GM18502 (cell line): ENCODE results near the gene RIN1.
A peak's percentile ranks its signal among the peaks of the same experiment; 100 is the strongest.
"Not testable (repeated sequence)": the region's sequence is repeated elsewhere in the genome, so short reads cannot be mapped to it uniquely, and the experiment has no call there.

Experiments
- ATAC-seq: cut with Tn5 transposase; IDR thresholded peaks from one replicate; pipeline ENCODE4 v1.9.1; 2021; ENCODE audit warnings: mild to moderate bottlenecking; ENCODE audit not compliant: unreplicated experiment, poor library complexity

Gene RIN1

DNA sequence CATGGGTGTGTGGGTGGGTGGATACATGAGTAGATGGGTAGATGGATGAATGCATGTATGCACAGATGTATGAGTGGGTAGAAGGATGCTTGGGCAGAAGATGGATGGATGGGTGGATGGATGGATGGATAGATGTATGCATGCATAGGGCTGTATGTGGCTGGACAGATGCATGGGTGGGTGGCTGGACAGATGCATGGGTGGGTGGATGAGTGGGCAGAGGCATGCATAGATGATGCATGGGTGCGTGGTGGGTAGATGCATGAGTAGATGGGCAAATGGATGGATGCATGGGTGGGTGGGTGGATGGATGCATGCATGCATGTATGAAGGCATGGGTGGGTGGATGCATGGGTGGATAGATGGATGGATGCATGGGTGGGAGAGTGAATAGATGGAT, 12.6 kb downstream of the RIN1 start:
- no peak for ATAC-seq

DNA sequence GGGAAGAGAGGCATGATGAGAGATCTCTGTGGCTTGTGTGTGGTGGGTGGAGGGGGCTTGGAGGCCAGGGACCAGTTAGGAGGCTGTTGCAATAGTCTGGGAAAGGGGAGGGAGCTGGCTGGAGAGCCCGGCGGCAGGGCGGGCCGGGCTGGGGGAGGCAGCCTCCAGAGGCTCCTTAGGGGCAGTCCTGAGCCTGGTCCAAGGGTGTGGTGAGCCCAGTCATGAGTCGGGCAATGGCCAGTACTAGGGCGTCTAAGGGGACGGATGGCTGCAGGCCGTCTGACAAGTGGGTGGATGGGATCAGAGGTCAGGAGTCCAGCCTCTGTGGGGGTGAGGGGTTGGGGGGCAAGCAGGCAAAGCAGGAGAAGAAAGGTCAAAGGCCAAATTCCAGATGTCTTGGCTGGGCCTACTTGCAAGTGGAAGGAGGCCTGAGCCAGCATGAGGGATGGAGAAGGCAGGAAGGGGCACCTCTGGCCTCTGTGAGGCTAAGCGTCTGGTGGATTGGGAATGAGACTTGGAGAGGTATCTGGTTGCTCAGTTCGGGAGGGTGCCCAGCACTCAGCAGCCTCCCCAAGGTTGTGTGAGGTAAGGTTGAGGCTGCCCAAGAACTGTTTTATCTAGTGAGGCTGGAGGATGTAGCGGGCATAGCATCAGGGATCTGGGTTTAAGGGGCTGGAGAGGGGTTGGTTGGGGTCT, 13.4 kb downstream of the RIN1 start:
- ATAC-seq, result no peak

DNA sequence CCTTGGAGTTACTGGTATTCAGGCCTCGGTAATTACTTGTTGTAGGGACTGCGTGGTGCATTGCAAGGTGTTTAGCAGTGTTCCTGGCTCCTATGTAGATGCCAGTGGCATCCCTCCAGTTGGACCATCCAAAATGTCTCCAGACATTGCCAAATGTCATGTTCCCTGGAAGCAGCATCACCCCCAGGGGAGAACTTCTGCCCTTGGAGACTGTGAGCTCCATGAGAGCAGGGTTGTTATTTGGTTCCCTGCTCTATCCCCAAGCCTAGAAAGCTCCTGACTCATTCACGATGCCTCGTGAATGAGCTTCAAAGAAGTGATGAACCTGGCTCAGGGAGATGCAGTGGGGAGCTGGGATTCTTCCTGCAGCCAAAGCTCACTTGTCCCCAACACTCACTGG, 14.6 kb downstream of the RIN1 start:
- no peak for ATAC-seq

DNA sequence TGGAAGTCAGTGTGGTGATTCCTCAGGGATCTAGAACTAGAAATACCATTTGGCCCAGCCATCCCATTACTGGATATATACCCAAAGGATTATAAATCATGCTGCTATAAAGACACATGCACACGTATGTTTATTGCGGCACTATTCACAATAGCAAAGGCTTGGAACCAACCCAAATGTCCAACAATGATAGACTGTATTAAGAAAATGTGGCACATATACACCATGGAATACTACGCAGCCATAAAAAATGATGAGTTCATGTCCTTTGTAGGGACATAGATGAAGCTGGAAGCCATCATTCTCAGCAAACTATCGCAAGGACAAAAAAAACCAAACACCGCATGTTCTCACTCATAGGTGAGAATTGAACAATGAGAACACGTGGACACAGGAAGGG, 15.5 kb downstream of the RIN1 start:
- not testable (repeated sequence) for ATAC-seq

GRCh38 chr11:66320289-66320688, 15.9 kb downstream of the RIN1 start:
- not testable (repeated sequence) for ATAC-seq

GRCh38 chr11:66318600-66318970, 17.6 kb downstream of the RIN1 start:
- no peak for ATAC-seq

DNA sequence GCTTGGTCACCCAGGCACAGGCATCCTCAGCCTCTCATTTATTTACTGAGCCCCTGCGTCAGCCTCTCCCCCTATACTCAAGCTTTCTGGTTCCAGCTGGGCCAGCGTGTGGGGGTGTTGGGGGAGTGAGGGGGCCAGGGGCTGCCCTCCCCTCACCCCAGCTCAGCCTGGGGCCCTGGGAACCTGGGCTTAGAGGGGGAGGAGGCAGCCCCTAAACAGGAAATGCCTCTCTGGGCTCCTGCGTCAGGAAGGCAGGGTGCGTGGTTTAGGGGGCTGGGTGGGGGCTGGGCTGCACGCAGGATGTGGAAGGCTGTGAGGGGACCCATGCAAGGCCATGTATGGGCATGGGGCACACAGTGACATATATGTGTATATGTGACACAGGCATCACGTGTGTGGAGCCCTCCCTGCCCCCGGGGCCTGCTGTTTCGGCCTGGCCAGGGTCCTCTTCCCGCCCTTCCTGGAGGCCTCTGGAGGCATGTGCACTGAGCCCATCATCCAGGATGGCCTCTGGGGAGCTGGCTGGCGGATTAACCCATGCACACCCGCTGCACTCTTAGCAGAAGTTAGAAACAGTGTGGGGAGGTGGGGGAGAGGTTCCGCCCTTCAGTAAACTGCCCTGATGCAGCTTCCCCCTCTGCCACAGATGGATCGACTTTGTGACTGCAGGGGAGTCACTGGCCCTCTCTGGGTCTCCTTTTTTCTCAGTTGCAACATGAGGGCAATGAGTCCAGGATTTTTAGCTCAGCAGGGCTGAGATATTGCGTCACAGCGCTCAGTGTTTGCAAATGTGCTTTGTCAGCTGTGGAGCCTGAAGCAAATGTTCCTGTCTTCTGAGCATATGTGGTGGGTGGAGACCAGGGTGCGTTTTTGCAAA, 18.3 kb downstream of the RIN1 start:
- ATAC-seq, result no peak

- no peak for ATAC-seq
Observed at GRCh38 chr11:66317322-66317722, 18.9 kb downstream of the RIN1 start.

GRCh38 chr11:66316849-66317251, 19.4 kb downstream of the RIN1 start, which contains the start of gene CD248:
TSS of gene CD248 (minus strand) at chr11:66317044. CDS start at chr11:66317027, 17 bp downstream.
- ATAC-seq, result no peak

DNA sequence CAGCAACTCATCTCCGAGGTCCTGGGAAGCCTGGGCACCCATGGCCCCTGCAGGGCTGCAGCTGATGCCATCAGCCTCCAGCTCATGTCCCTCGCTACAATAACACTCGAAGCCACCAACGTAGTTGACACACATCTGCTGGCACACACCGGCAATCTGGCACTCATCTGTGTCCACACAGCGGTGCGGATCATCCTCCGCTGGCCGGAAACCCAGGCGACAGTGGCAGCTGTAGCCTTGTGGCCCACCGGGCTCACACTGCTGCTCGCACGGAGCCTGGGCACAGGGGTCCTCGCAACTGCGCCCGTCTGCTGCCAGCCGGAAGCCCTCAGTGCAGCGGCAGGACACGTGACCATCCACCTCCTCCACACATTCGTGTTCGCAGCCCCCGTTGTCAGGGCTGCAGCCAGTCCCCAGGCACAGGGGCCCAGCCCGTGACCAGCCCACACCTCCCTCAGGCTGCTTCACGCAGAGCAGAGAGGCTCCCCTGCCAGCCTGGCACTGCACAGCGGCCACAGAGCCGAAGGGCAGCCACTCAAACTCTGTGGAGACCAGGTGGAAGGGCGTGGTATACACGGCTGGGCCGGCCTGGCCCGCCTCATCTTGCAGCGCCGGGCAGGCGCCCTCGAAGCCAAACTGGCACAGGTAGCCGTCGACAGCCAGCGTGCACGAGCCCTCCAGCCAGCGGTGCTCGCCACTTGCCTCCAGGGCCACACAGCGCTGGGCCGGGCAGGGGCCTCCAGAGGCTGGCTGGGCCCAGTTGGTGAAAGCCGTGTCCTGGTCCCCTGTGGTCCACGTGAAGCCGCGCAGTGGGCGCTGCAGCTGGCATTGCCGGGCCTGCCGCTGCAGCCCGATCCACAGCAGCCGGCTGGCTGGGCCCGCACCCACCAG, 20.1 kb downstream of the RIN1 start:
- ATAC-seq, result no peak

DNA sequence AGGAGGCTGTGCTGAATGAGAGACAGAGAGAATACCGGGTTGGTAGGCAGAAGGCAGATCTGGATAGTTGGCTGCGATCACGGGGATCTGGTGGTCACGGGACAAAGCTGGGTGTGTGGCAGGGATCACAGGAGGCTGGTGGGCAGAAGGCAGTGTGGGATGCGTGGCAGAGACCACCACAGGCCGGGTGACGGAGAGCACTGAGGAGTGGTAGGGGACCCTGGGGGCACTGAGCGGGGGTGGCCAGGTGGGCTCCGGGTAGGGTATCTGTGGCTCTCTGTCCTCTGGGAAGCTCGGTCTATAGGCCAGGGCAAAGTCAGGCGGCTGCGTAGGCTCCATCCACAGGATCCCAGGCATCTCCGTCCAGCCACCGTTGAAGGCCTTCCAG, 20.7 kb downstream of the RIN1 start:
- no peak for ATAC-seq

- ATAC-seq, result no peak
Observed at GRCh38 chr11:66314561-66315497, 21.4 kb downstream of the RIN1 start.

DNA sequence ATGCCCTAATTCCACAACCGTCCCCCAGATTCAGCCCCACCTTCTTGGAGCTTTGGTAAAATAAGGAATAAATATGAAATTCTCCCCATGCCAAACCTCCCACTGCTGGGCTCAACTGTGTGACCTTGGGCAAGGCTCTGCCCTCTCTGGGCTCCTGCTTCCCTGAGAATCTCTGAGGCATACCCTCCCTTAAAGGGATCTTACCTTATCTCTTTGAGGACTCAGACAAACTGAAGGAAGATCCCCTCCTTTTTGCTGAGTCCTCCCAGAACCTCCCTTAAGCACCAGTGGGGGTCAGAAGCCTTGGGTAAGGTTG, 22.1 kb downstream of the RIN1 start:
- ATAC-seq, result no peak

DNA sequence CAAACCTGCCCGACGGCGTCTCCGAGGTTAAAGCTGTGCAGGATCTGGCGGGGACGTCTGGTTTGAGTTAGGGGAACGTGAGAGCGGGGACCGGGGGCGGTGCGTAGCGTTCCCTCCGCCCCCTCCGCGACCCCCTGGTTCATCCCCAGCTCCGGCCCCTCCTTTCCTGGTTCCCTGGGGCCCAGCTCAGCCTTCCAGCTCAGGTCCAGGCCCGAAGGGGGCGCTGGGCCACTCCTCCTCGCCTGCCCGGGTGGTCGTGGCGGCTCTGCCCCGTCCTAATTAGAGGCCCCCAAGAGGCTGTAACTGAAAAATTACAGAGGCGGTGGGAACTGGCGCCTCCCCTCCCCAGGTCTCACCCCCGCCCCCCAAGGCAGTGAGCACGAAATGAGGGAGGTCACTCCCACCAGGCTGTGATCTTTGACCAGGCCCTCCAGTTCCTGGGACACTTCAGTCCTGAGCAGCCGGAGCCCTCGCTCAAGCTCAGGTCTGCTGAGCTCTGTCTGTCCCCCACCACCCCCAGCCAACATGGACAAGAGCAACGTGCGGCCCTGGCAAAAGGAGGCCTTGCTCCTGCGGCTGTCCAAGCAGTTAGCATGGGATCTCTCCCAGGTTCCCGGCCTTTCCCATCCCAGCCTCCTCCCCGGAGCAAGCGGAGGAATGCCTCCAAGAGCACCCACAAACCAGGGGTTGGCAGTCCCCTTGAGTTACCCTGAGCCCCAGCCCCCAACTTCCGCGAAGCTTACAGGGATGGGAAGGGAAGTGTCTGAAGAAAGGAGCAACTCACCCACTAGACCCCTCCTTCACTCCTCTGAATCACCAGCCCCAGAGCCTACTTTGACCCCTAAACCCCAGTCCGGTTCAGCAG, 22.7 kb downstream of the RIN1 start:
- ATAC-seq, result no peak

DNA sequence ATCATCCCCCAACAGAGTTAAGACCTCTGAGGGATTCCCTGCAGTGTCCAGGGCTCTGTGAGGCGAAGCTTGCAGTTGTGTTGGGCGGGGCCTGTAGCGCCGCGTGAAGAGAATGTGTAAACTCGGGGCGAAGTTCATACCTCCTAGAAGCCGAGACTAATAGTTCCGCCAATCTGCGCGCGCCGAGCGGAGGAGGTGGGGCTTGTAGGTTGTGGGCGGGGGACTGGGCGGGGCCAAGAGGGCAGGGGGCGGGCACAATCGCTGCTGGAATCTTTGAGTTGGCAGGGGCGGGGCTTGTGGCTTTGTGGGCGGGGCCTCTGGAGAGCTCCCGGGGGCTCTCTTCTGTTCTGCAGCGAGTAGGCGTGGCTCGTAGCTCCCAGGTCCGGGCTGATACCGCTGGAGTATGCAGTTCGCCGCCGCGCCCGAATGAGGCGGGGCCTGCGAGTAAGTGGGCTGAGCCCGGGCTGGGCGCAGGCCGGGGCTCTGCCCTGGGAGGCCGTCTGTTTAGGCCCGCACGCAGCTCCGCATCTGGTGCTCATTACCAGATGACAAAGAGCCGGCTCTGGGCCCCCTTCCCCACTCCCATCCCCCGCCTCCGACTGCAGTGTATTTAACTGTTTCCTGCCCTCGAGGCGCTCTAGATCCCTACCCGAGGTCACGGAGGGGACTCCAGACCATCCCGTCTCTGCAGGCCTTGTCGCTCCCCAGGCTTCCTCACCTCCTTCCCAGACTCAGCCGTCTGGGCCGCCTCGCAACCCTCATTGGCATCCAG, 23.5 kb downstream of the RIN1 start:
- ATAC-seq, result peak; percentile 69

GRCh38 chr11:66311965-66312548, 24.2 kb downstream of the RIN1 start:
- peak; percentile 76 for ATAC-seq

- no peak for ATAC-seq
Observed at GRCh38 chr11:66311470-66311964, 24.7 kb downstream of the RIN1 start.
